Caco-2 (cell line): ENCODE measurements around the gene AOX1. TPM values are rescaled to one million over a fixed set of nuclear protein-coding genes. Genes with fewer than 3 reads are reported as not detected.

Experiments
- BruUV-seq: library from RNA; stranded (reverse); fragments of 400-500 nt; replicated peaks from 2 replicates; lab custom pipeline; 2021; lab: Mats Ljungman, UMichigan
- CTCF ChIA-PET: fragments of 300-600 bp; sonication (Branson Sonifier 250); formaldehyde crosslinking; loops from one replicate; lab custom pipeline; 2022; ENCODE audit warnings: antibody characterized with exemption; lab: Charles Lee
- POLR2A ChIA-PET: fragments of 300-600 bp; sonication (Branson Sonifier 250); formaldehyde crosslinking; loops from one replicate; lab custom pipeline; 2022; ENCODE audit warnings: antibody characterized with exemption; lab: Charles Lee
- DNase-seq, 2 experiments: peaks; one replicate each; pipeline versions ENCODE4 v3.0.0 to v3.0.0-alpha.2; 2020 to 2022
- H3K27me3 ChIP-seq: replicated peaks from 2 replicates; pipeline ENCODE4 v1.6.0; 2011; ENCODE audit warnings: low read length; ENCODE audit not compliant: control insufficient read depth, insufficient read depth
- H3K36me3 ChIP-seq: 2 replicates; pipeline ENCODE4 v1.5.1; 2011; ENCODE audit warnings: low read length; ENCODE audit not compliant: control insufficient read depth, insufficient read depth
- H3K4me1 ChIP-seq: fragments of 250-450 bp; sonication (Bioruptor Pico); 2 replicates; pipeline ENCODE4 v1.5.1; 2020; ENCODE audit warnings: mild to moderate bottlenecking
- H3K4me3 ChIP-seq: 2 replicates; pipeline ENCODE4 v1.5.1; 2011; ENCODE audit warnings: low read depth, mild to moderate bottlenecking, control low read depth, low read length
- H3K9me3 ChIP-seq: fragments of 250-450 bp; sonication (Bioruptor Pico); 2 replicates; pipeline ENCODE4 v1.5.1; 2020; ENCODE audit warnings: mild to moderate bottlenecking, moderate library complexity
- H3K27ac Mint-ChIP-seq: one replicate; pipeline ENCODE4 v1.8.0; 2022; ENCODE audit warnings: mixed read lengths; ENCODE audit not compliant: unreplicated experiment
- H3K27me3 Mint-ChIP-seq: one replicate; pipeline ENCODE4 v1.8.0; 2022; ENCODE audit warnings: mixed read lengths; ENCODE audit not compliant: insufficient read depth, unreplicated experiment
- H3K36me3 Mint-ChIP-seq: one replicate; pipeline ENCODE4 v1.8.0; 2022; ENCODE audit warnings: mild to moderate bottlenecking, mixed read lengths; ENCODE audit not compliant: insufficient read depth, unreplicated experiment
- H3K4me1 Mint-ChIP-seq: one replicate; pipeline ENCODE4 v1.8.0; 2022; ENCODE audit warnings: low read depth, mixed read lengths; ENCODE audit not compliant: unreplicated experiment
- H3K4me3 Mint-ChIP-seq: one replicate; pipeline ENCODE4 v1.8.0; 2022; ENCODE audit warnings: mild to moderate bottlenecking, moderate library complexity, mixed read lengths; ENCODE audit not compliant: unreplicated experiment
- H3K9me3 Mint-ChIP-seq: one replicate; pipeline ENCODE4 v1.8.0; 2022; ENCODE audit warnings: mixed read lengths; ENCODE audit not compliant: unreplicated experiment
- CTCF ChIP-seq, 2 experiments: fragments of 200-600 bp in 1 of 2; IDR thresholded peaks; 1 replicate in 1 of 2; 2 replicates in 1 of 2; pipeline versions ENCODE4 v1.5.1 to v1.8.0; 2011 to 2022; ENCODE audit warnings: antibody characterized with exemption in 1 of 2, control low read depth in 1 of 2, inconsistent platforms in 1 of 2, low read depth in 1 of 2, low read length in 1 of 2, mild to moderate bottlenecking in 1 of 2, moderate library complexity in 1 of 2; ENCODE audit not compliant: insufficient read depth in 1 of 2, severe bottlenecking in 1 of 2, unreplicated experiment in 1 of 2
- intact Hi-C: fragments of 100-400 bp; cut with micrococcal nuclease; formaldehyde crosslinking; loops from one replicate; pipeline ENCODE4 v1.10.0; 2022; ENCODE audit not compliant: unreplicated experiment
- total RNA-seq: library from RNA; stranded (reverse); gene quantifications from 2 replicates; pipeline ENCODE4 v1.2.3, GENCODE V29; 2022

Gene AOX1
- total RNA-seq, 1 experiment from 2014 or later = 0.79 TPM

GRCh38 chr2:200703926-200704637 lies 118.3 kb downstream of the AOX1 start:
- intact Hi-C loops = loop anchor here (1.0 to 5.0 kb wide), 7 partner anchors 33 to 731 kb away; no protein-coding TSS in a partner anchor
- no peak overlapping the region for H3K4me3 Mint-ChIP-seq
- peaks cover 13% of the 10 kb centered on the region for H3K4me1 Mint-ChIP-seq
- H3K9me3 ChIP-seq = no peaks in the 10 kb centered on the region
- no peak for DNase-seq
- no peaks in the 10 kb centered on the region for H3K4me1 ChIP-seq
- CTCF ChIA-PET = interaction anchor here (1.0 to 1.9 kb wide), 4 partner anchors 53 to 223 kb away, joined by 3 to 12 read pairs (median 6); no protein-coding TSS in a partner anchor
- no peaks in the 10 kb centered on the region for H3K36me3 ChIP-seq
- no peak overlapping the region for H3K27ac Mint-ChIP-seq
- H3K27me3 ChIP-seq = no peaks in the 10 kb centered on the region; the same call in 1 of the 2 replicates
- H3K27me3 Mint-ChIP-seq = no peaks in the 10 kb centered on the region
- no peaks in the 10 kb centered on the region for H3K9me3 Mint-ChIP-seq
- BruUV-seq = no TSS peak
- H3K36me3 Mint-ChIP-seq = no peaks in the 10 kb centered on the region
- POLR2A ChIA-PET = no interaction called here
- no peak for TF ChIP-seq CTCF (IDR thresholded peaks at IDR 0.05; ENCODE audit: insufficient read depth in 1 of 2, low read depth in 1 of 2, low read length in 1 of 2, severe bottlenecking in 1 of 2, unreplicated experiment in 1 of 2)
- H3K4me3 ChIP-seq = no peak overlapping the region

- H3K4me1 ChIP-seq = no peaks in the 10 kb centered on the region
- H3K27ac Mint-ChIP-seq = no peak overlapping the region
- CTCF ChIA-PET = interaction anchor here (0.6 to 0.7 kb wide), 2 partner anchors 30 to 129 kb away, joined by 3 to 5 read pairs; no protein-coding TSS in a partner anchor
- no peak overlapping the region for H3K4me3 ChIP-seq
- intact Hi-C loops = no loop called here
- POLR2A ChIA-PET = no interaction called here
- H3K36me3 ChIP-seq = no peaks in the 10 kb centered on the region
- no peaks in the 10 kb centered on the region for H3K36me3 Mint-ChIP-seq
- H3K4me3 Mint-ChIP-seq = no peak overlapping the region
- H3K9me3 Mint-ChIP-seq = no peaks in the 10 kb centered on the region
- no TSS peak for BruUV-seq
- no peaks in the 10 kb centered on the region for H3K9me3 ChIP-seq
- peaks cover 13% of the 10 kb centered on the region for H3K4me1 Mint-ChIP-seq
- no peaks in the 10 kb centered on the region; the same call in 1 of the 2 replicates for H3K27me3 ChIP-seq
- H3K27me3 Mint-ChIP-seq = no peaks in the 10 kb centered on the region
- no peak for DNase-seq
- no peak for TF ChIP-seq CTCF (IDR thresholded peaks at IDR 0.05; ENCODE audit: insufficient read depth in 1 of 2, low read depth in 1 of 2, low read length in 1 of 2, severe bottlenecking in 1 of 2, unreplicated experiment in 1 of 2)
Measured at GRCh38 chr2:200705305-200706041, 119.7 kb downstream of the AOX1 start.

- Mint-ChIP-seq H3K4me1 (peaks cover 2% of the 10 kb centered on the region), H3K27me3 (no peaks in the 10 kb centered on the region), H3K36me3 (no peaks in the 10 kb centered on the region), H3K27ac (no peak overlapping the region), H3K4me3 (no peak overlapping the region), H3K9me3 (no peaks in the 10 kb centered on the region)
- Histone ChIP-seq H3K27me3 (no peaks in the 10 kb centered on the region; the same call in 1 of the 2 replicates), H3K36me3 (no peaks in the 10 kb centered on the region; the same call in 1 of the 2 replicates), H3K4me3 (no peak overlapping the region), H3K9me3 (no peaks in the 10 kb centered on the region), H3K4me1 (peaks cover 6% of the 10 kb centered on the region; the same call in 1 of the 2 replicates)
- CTCF ChIA-PET = no interaction called here
- POLR2A ChIA-PET = no interaction called here
- DNase-seq = no peak
- no peak for TF ChIP-seq CTCF (IDR thresholded peaks at IDR 0.05; ENCODE audit: insufficient read depth in 1 of 2, low read depth in 1 of 2, low read length in 1 of 2, severe bottlenecking in 1 of 2, unreplicated experiment in 1 of 2)
- BruUV-seq = no TSS peak
- intact Hi-C loops = no loop called here
Measured at GRCh38 chr2:200708943-200709342, 123.1 kb downstream of the AOX1 start.
